SK-N-SH (cell line): ENCODE results near the gene PTN. TPM values are rescaled to one million over a fixed set of nuclear protein-coding genes. Genes with fewer than 3 reads are reported as not detected.

Experiments
- CTCF ChIA-PET: fragments of 300-600, 350-600 bp; formaldehyde crosslinking; extraction: SDS; loops from one replicate; lab custom pipeline; 2021; lab: Yijun Ruan, JAX
- POLR2A ChIA-PET: fragments of 350-600 bp; sonication (Branson Sonifier 250); formaldehyde crosslinking; extraction: SDS; loops from one replicate; lab custom pipeline; 2020; ENCODE audit warnings: antibody characterized with exemption, inconsistent platforms; lab: Yijun Ruan, JAX
- DNase-seq: peaks from one replicate; pipeline ENCODE4 v3.0.0; 2012
- H2AFZ ChIP-seq: fragments of 200-600 bp; sonication (generic); 2 replicates; pipeline ENCODE4 v1.8.1; 2016; ENCODE audit warnings: antibody characterized with exemption, mild to moderate bottlenecking, low read depth
- H3F3A ChIP-seq: fragments of 200-600 bp; sonication (generic); replicated peaks from 2 replicates; pipeline ENCODE3; 2016; ENCODE audit warnings: antibody characterized with exemption, mild to moderate bottlenecking; ENCODE audit not compliant: insufficient read depth
- H3K27ac ChIP-seq, 2 experiments: fragments of 200-500 bp in 1 of 2; fragments of 200-600 bp in 1 of 2; sonication (Bioruptor generic) in 1 of 2; sonication (generic), shearing (Covaris generic) in 1 of 2; 2 replicates each; pipeline versions ENCODE4 v1.5.1 to v1.6.1; 2014 to 2016; ENCODE audit warnings: low read depth in 2 of 2, inconsistent platforms in 1 of 2, low read length in 1 of 2, mild to moderate bottlenecking in 1 of 2, mixed read lengths in 1 of 2
- H3K27me3 ChIP-seq: fragments of 200-600 bp; sonication (generic), shearing (Covaris generic); 2 replicates; pipeline ENCODE4 v1.6.1; 2016; ENCODE audit warnings: mixed run types; ENCODE audit not compliant: insufficient read depth
- H3K36me3 ChIP-seq, 2 experiments: fragments of 200-500 bp in 1 of 2; fragments of 200-600 bp in 1 of 2; sonication (Bioruptor generic) in 1 of 2; sonication (generic) in 1 of 2; replicated peaks in 1 of 2; 2 replicates each; pipeline versions ENCODE3 to v1.5.1; 2014 to 2016; ENCODE audit warnings: low read length in 1 of 2, mild to moderate bottlenecking in 1 of 2; ENCODE audit not compliant: insufficient read depth in 2 of 2, control insufficient read depth in 1 of 2
- H3K4me1 ChIP-seq, 2 experiments: fragments of 200-500 bp in 1 of 2; fragments of 200-600 bp in 1 of 2; sonication (Bioruptor generic) in 1 of 2; sonication (generic), shearing (Covaris generic) in 1 of 2; 2 replicates each; pipeline versions ENCODE4 v1.5.1 to v1.6.1; 2014 to 2016; ENCODE audit warnings: low read depth in 1 of 2, low read length in 1 of 2, mixed run types in 1 of 2; ENCODE audit not compliant: insufficient read depth in 2 of 2, control insufficient read depth in 1 of 2
- H3K4me2 ChIP-seq: fragments of 200-600 bp; sonication (generic), shearing (Covaris generic); 2 replicates; pipeline ENCODE4 v1.6.1; 2017; ENCODE audit warnings: mixed run types
- H3K4me3 ChIP-seq, 2 experiments: fragments of 200-500 bp in 1 of 2; fragments of 200-600 bp in 1 of 2; sonication (Bioruptor generic) in 1 of 2; sonication (generic), shearing (Covaris generic) in 1 of 2; 2 replicates each; pipeline versions ENCODE4 v1.5.1 to v1.8.1; 2014 to 2016; ENCODE audit warnings: low read depth in 2 of 2, inconsistent platforms in 1 of 2, low read length in 1 of 2, mild to moderate bottlenecking in 1 of 2, mixed read lengths in 1 of 2, moderate library complexity in 1 of 2
- H3K79me2 ChIP-seq: fragments of 200-600 bp; sonication (generic); 2 replicates; pipeline ENCODE4 v1.8.1; 2017; ENCODE audit warnings: mild to moderate bottlenecking; ENCODE audit not compliant: insufficient read depth
- H3K9ac ChIP-seq: fragments of 200-600 bp; sonication (generic); 2 replicates; pipeline ENCODE4 v1.6.1; 2017; ENCODE audit warnings: mixed run types
- H3K9me2 ChIP-seq: fragments of 200-600 bp; sonication (generic); 2 replicates; pipeline ENCODE4 v1.6.1; 2017; ENCODE audit warnings: mixed run types
- H3K9me3 ChIP-seq: fragments of 200-600 bp; sonication (generic); 2 replicates; pipeline ENCODE4 v1.6.1; 2017; ENCODE audit warnings: mixed run types, mild to moderate bottlenecking, moderate library complexity
- H4K20me1 ChIP-seq: fragments of 200-600 bp; sonication (generic); 2 replicates; pipeline ENCODE4 v1.6.1; 2017; ENCODE audit warnings: mild to moderate bottlenecking, mixed run types; ENCODE audit not compliant: insufficient read depth
- CTCF ChIP-seq: fragments of 200-600 bp; sonication (generic); IDR thresholded peaks from 2 replicates; pipeline ENCODE4 v1.6.1; 2017; ENCODE audit warnings: antibody characterized with exemption, mild to moderate bottlenecking, moderate library complexity
- ELF1 ChIP-seq: IDR thresholded peaks from 2 replicates; pipeline ENCODE4 v1.4.0; 2012
- GABPA ChIP-seq: IDR thresholded peaks from 2 replicates; pipeline ENCODE4 v1.4.0; 2012; ENCODE audit warnings: low read depth, mild to moderate bottlenecking
- MEF2A ChIP-seq: IDR thresholded peaks from 2 replicates; pipeline ENCODE4 v1.4.0; 2012; ENCODE audit warnings: low read depth, borderline replicate concordance
- MXI1 ChIP-seq: IDR thresholded peaks from 2 replicates; pipeline ENCODE4 v1.6.1; 2012; ENCODE audit warnings: mild to moderate bottlenecking, low read depth, low read length, improper control_type of control experiment
- RAD21 ChIP-seq: IDR thresholded peaks from 2 replicates; pipeline ENCODE4 v1.6.1; 2012; ENCODE audit warnings: mild to moderate bottlenecking, low read length
- REST ChIP-seq: IDR thresholded peaks from 2 replicates; pipeline ENCODE4 v1.6.1; 2012; ENCODE audit warnings: mild to moderate bottlenecking, low read depth, low read length, moderate library complexity
- RFX5 ChIP-seq: IDR thresholded peaks from 2 replicates; pipeline ENCODE4 v1.6.1; 2012; ENCODE audit warnings: mild to moderate bottlenecking, improper control_type of control experiment, low read length
- TAF1 ChIP-seq: IDR thresholded peaks from 2 replicates; pipeline ENCODE4 v1.6.1; 2012; ENCODE audit warnings: low read depth, mild to moderate bottlenecking, low read length, moderate library complexity, borderline replicate concordance
- TCF12 ChIP-seq: IDR thresholded peaks from 2 replicates; pipeline ENCODE4 v1.4.0; 2012
- TEAD4 ChIP-seq: IDR thresholded peaks from 2 replicates; pipeline ENCODE4 v1.4.0; 2012; ENCODE audit warnings: mild to moderate bottlenecking, borderline replicate concordance; ENCODE audit not compliant: insufficient read depth
- ZBTB33 ChIP-seq: IDR thresholded peaks from 2 replicates; pipeline ENCODE4 v1.4.0; 2012; ENCODE audit warnings: low read depth, borderline replicate concordance
- WGBS: methylation state at CpG from one replicate; pipeline ENCODE4 v1.1.6; 2017; ENCODE audit warnings: low lambda C conversion rate; 5-methylcytosine and 5-hydroxymethylcytosine counted together
- polyA plus RNA-seq, 3 experiments: library from polyadenylated mRNA; depleted of rRNA; stranded (reverse); fragments of >200 nt; gene quantifications; 2 replicates each; pipeline ENCODE4 v1.2.3, GENCODE V29; 2012

Gene PTN
- polyA plus RNA-seq, 1 of the 3 experiments (the other 2 are of a cell fraction), result 23.7 TPM

GRCh38 chr7:137366995-137367394, 23.5 kb upstream of the PTN start:
- ChIA-PET CTCF (interaction anchor here (1.0 kb wide), 2 partner anchors 20 to 198 kb away, joined by 3 to 4 read pairs; no protein-coding TSS in a partner anchor), POLR2A (no interaction called here)
- no peak for TF ChIP-seq GABPA
- no peak for TF ChIP-seq ELF1
- TF ChIP-seq TAF1, result no peak
- no peak for TF ChIP-seq CTCF
- no peak for TF ChIP-seq TEAD4
- no peak for TF ChIP-seq RAD21
- TF ChIP-seq ZBTB33, result no peak
- no peak for TF ChIP-seq TCF12
- TF ChIP-seq MXI1, result no peak
- no peak for TF ChIP-seq REST
- no peak for TF ChIP-seq RFX5
- TF ChIP-seq MEF2A, result no peak
- Histone ChIP-seq H3K4me3 (no peak overlapping the region), H3K4me1 (no peaks in the 10 kb centered on the region), H3K9ac (no peak overlapping the region), H3K9me3 (no peaks in the 10 kb centered on the region), H3F3A (no peaks in the 10 kb centered on the region), H2AFZ (no peak overlapping the region), H3K79me2 (no peaks in the 10 kb centered on the region), H3K9me2 (no peaks in the 10 kb centered on the region), H3K36me3 (no peaks in the 10 kb centered on the region), H3K27me3 (no peaks in the 10 kb centered on the region), H3K4me2 (no peak overlapping the region), H3K27ac (no peak overlapping the region), H4K20me1 (no peaks in the 10 kb centered on the region)
- 49% methylated on average over 5 of the region's 5 CpGs for WGBS
- DNase-seq, result no peak
